ENCODE results near the gene TDRD12. TPM values are rescaled to one million over a fixed set of nuclear protein-coding genes. Genes with fewer than 3 reads are reported as not detected.

TDRD12 gene
- total RNA-seq, 4 donors from 2014 or later = 0.13 to 1.7 (median 1.2) TPM; not detected in 1

DNA sequence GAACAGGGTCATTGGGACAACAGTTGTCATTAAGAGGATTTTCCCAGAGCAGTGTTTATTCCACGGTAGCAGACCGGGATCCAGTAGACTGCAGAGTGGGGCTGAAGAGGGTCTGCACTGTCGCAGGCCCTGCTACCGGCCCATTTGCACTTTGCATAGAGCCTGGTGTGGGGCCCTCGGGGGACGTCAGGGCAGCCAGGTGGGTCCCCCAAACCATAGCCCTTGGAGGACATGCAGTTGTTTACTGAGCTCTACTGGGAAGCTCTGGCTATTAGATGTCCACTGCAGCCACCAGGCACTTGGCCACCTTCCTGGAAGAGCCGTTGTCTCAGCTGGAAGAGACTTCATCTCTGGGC, 104.2 kb downstream of the TDRD12 start:
- WGBS, 2 donors (ENCODE audit: low coverage in 1 of 2) = 66 to 83% methylated on average over 2 to 4 of the region's 7 CpGs
- ATAC-seq = no peak
- Histone ChIP-seq H3K4me1 (no peaks in the 10 kb centered on the region), H3K27me3 (peaks cover 55% of the 10 kb centered on the region), H3K27ac (no peak overlapping the region), H3K9me3 (no peaks in the 10 kb centered on the region), H3K36me3 (peaks cover 0 to 2% of the 10 kb centered on the region in 2 donors), H3K4me3 (no peak overlapping the region)
- TF ChIP-seq POLR2A (IDR thresholded peaks at IDR 0.05) = no peak
- no peak for TF ChIP-seq POLR2AphosphoS5 (IDR thresholded peaks at IDR 0.05)
- no peak for TF ChIP-seq EP300 (IDR thresholded peaks at IDR 0.05)

DNA sequence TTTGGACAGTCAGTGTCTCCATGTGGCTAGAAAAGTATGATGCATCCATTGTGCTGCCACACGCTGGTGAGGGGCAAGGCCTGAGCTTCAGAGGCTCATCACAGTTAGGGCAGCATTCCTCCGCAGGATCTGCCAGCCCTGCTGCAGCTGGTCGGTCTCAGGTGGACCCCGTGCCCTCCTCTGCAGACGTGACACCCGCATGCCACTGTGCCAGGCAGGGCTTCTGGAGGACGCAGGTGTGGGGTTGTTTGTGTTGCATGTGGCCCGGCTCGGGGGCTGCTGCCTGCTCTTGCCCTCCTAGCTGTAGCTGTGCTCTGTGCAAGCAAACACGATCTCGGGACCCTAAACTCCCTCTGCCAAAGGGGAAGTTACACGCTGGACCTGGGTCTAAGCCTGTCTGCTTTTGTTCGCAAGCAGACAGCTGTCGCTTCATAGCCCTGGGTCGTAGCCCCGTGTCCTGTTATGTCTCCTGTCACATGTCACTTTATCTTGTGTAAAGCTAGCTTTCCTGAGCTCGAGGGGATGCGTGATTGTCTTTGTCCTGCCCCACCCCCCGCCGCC, 104.7 kb downstream of the TDRD12 start:
- no peak for TF ChIP-seq POLR2AphosphoS5 (IDR thresholded peaks at IDR 0.05)
- TF ChIP-seq, protein P1, sequence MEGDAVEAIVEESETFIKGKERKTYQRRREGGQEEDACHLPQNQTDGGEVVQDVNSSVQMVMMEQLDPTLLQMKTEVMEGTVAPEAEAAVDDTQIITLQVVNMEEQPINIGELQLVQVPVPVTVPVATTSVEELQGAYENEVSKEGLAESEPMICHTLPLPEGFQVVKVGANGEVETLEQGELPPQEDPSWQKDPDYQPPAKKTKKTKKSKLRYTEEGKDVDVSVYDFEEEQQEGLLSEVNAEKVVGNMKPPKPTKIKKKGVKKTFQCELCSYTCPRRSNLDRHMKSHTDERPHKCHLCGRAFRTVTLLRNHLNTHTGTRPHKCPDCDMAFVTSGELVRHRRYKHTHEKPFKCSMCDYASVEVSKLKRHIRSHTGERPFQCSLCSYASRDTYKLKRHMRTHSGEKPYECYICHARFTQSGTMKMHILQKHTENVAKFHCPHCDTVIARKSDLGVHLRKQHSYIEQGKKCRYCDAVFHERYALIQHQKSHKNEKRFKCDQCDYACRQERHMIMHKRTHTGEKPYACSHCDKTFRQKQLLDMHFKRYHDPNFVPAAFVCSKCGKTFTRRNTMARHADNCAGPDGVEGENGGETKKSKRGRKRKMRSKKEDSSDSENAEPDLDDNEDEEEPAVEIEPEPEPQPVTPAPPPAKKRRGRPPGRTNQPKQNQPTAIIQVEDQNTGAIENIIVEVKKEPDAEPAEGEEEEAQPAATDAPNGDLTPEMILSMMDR (IDR thresholded peaks at IDR 0.05) = no peak
- TF ChIP-seq EP300 (IDR thresholded peaks at IDR 0.05) = no peak
- TF ChIP-seq POLR2A (IDR thresholded peaks at IDR 0.05) = no peak
- Histone ChIP-seq H3K9me3 (no peaks in the 10 kb centered on the region), H3K27me3 (peaks cover 52% of the 10 kb centered on the region), H3K27ac (no peak overlapping the region), H3K36me3 (peaks cover 0 to 6% of the 10 kb centered on the region in 2 donors), H3K4me1 (no peaks in the 10 kb centered on the region), H3K4me3 (no peak overlapping the region)
- WGBS, 2 donors (ENCODE audit: low coverage in 1 of 2) = 19 to 25% methylated on average over 5 to 8 of the region's 20 CpGs
- ATAC-seq = no peak

DNA sequence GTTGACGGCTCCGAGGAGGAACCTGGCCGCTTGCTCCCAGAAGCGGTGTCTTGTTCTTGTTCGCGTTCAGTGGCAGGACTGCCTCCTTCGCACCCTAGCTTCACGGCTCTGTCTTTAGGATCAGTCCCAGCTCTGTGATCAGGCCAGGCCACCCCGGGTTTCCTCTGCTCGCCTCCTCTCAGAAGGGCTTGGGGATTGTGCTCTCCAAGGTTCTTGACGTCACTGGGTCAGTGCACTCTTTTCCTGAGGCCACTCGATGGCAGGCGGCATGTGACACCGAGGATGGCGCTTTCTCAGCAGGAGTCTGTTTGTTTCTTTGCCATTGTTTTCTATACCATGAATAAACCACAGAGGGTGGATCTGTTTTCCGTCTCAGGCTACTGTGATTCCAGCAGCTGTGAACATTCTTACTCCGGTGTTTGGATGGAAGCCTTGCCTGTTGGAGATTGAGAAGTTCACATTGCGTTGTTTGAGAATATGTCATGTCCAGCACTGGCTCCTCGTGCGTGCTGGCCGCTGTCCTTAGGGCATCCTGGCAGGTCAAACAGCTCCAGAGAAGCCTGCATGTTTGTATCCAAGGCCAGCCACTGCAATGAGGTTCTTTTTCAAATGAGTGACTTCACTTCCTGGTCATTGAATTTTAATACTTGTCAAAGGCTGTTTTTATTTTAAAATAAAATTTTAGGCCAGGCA, 105.5 kb downstream of the TDRD12 start:
- ATAC-seq = no peak
- Histone ChIP-seq H3K27ac (no peak overlapping the region), H3K9me3 (no peaks in the 10 kb centered on the region), H3K4me3 (no peak overlapping the region), H3K36me3 (peaks cover 0 to 13% of the 10 kb centered on the region in 2 donors), H3K4me1 (no peaks in the 10 kb centered on the region), H3K27me3 (peaks cover 45% of the 10 kb centered on the region)
- WGBS, 2 donors (ENCODE audit: low coverage in 1 of 2) = 43 to 53% methylated on average over 4 to 17 of the region's 21 CpGs
- no peak for TF ChIP-seq POLR2AphosphoS5 (IDR thresholded peaks at IDR 0.05)
- TF ChIP-seq POLR2A (IDR thresholded peaks at IDR 0.05) = no peak
- TF ChIP-seq, protein P1 (IDR thresholded peaks at IDR 0.05) = no peak
- no peak for TF ChIP-seq EP300 (IDR thresholded peaks at IDR 0.05)

- no peaks in the 10 kb centered on the region for H3K9me3 ChIP-seq
- H3K4me1 ChIP-seq = no peaks in the 10 kb centered on the region
- no peak overlapping the region for H3K4me3 ChIP-seq
- 97% methylated on average over 3 of the region's 4 CpGs; no CpG with 5 or more reads in 1 of the 2 donors for WGBS, 2 donors (ENCODE audit: low coverage in 1 of 2)
- peaks cover 0 to 13% of the 10 kb centered on the region in 2 donors for H3K36me3 ChIP-seq
- H3K27me3 ChIP-seq = peaks cover 20% of the 10 kb centered on the region
- no peak overlapping the region for H3K27ac ChIP-seq
- TF ChIP-seq EP300 (IDR thresholded peaks at IDR 0.05) (no peak), POLR2AphosphoS5 (IDR thresholded peaks at IDR 0.05) (no peak), POLR2A (IDR thresholded peaks at IDR 0.05) (no peak)
- TF ChIP-seq, protein P1 (IDR thresholded peaks at IDR 0.05) = no peak
- ATAC-seq = no peak
Observed at GRCh38 chr19:32828139-32828538, 108.6 kb downstream of the TDRD12 start.

DNA sequence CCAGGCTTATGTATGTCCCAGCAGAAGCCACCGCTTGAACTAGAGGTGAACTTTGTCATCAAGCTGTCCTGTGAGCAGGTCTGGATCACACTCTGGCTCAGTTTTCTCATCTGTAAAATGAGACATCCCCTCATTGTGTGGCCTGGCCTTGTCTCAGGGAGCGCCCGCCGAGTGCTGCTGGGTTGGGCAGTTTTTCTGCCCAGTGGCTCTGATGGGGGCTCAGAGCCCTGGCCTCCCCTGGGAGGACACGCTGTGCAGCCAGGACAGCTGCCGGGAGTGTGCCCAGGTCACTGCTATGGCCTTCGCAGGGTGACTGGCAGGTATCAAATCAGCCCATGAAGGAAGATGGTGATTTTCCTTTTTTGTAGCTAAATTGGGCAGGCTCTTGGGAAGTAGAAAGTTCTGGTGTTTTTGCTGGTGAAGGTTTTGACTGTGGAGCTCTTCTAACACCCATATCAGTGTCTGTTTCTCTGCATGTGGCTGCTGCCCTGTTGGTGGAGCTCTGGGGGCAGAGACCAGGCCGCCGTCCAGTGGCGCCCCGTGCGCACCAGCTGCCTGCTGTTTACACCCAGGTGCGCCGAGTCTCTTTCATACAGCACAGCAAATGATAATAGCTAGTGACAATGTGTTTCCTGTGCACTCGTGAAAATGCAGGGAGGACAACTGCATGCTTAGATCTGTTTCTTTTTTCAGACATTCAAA, 109.2 kb downstream of the TDRD12 start:
- ATAC-seq = no peak
- H3K4me1 ChIP-seq = no peaks in the 10 kb centered on the region
- TF ChIP-seq POLR2AphosphoS5 (IDR thresholded peaks at IDR 0.05) (no peak), POLR2A (IDR thresholded peaks at IDR 0.05) (no peak), EP300 (IDR thresholded peaks at IDR 0.05) (no peak)
- TF ChIP-seq, protein P1 (IDR thresholded peaks at IDR 0.05) = no peak
- peaks cover 15% of the 10 kb centered on the region for H3K27me3 ChIP-seq
- WGBS, 2 donors (ENCODE audit: low coverage in 1 of 2) = 71 to 81% methylated on average over 4 to 8 of the region's 15 CpGs
- no peak overlapping the region for H3K4me3 ChIP-seq
- H3K36me3 ChIP-seq = peaks cover 0 to 13% of the 10 kb centered on the region in 2 donors
- no peaks in the 10 kb centered on the region for H3K9me3 ChIP-seq
- no peak overlapping the region for H3K27ac ChIP-seq
